Left cardiac atrium (tissue), 4 donors: ENCODE results near the gene ZCWPW1. TPM values are rescaled to one million over a fixed set of nuclear protein-coding genes. Genes with fewer than 3 reads are reported as not detected.
A peak's percentile ranks its signal among the peaks of the same experiment; 100 is the strongest.

Experiments
- ATAC-seq, 2 donors: fragments of 200-7000 bp; cut with Tn5 transposase; one replicate each; pipeline ENCODE4 v1.9.1; 2020; ENCODE audit warnings: mild to moderate bottlenecking in 2 of 2, moderate library complexity in 2 of 2
- DNase-seq: peaks from one replicate; pipeline ENCODE4 v3.0.0-alpha.2; 2020
- intact Hi-C, 2 donors: fragments of 100-400 bp; cut with DNase I; formaldehyde crosslinking; loops; one replicate each; pipeline versions ENCODE4 v1.14.1 to v1.15.1; 2022 to 2023
- long read RNA-seq: library from polyadenylated mRNA; unstranded; transcript quantifications from one replicate; pipeline ENCODE4 v2.0.0, GENCODE V29; 2021
- total RNA-seq, 2 donors: library from RNA; stranded (reverse); fragmentation: NEBNext Ultra II Directional; extraction: Animal tissue kit (Norgen Biotek cat#: 25700); gene quantifications; one replicate each; pipeline ENCODE4 v1.2.1, GENCODE V29; 2021
- donor health status: DM: no; HTN: yes; CAD: no.
- donor health status: DM: no; HTN: yes; CAD: no; lungs with severe emphysema.
- donor health status: DM: yes; HTN: yes; CAD: no.
- donor health status: Dilated cardiomyopathy.

The ZCWPW1 gene
- 1 to 10 TPM; 3.6 to 4.9 TPM for total RNA-seq
- long read RNA-seq, partial matches to known transcripts: 0 of 7 reads
- long read RNA-seq, other reads (novel, unspliced or antisense): 7 of 7 reads

- ATAC-seq (peak; percentile 72 to 80), DNase-seq (peak; percentile 97)
- intact Hi-C loops: no loop called here
Observed at GRCh38 chr7:100428199-100428966, at the start of gene ZCWPW1. Gene ZCWPW1 (minus strand): TSS chr7:100428703. CDS start chr7:100420649, 8,054 bp downstream.

- intact Hi-C loops: loop anchor here in 1 of 2 donors (5.0 kb wide), 2 partner anchors 69 to 214 kb away; partner anchors contain the start of gene GIGYF1
- no peak for DNase-seq
- ATAC-seq: no peak
Observed at GRCh38 chr7:100477871-100478267, 49.4 kb upstream of the ZCWPW1 start.

- ATAC-seq: no peak
- intact Hi-C loops: loop anchor here in 1 of 2 donors (5.0 kb wide), 2 partner anchors 70 to 215 kb away; partner anchors contain the start of gene GIGYF1
- DNase-seq: no peak
Observed at GRCh38 chr7:100476903-100477870, 48.7 kb upstream of the ZCWPW1 start.

GRCh38 chr7:100476101-100476780, 47.7 kb upstream of the ZCWPW1 start:
- intact Hi-C loops: loop anchor here in 1 of 2 donors (5.0 kb wide), 2 partner anchors 71 to 216 kb away; partner anchors contain the start of gene GIGYF1
- DNase-seq (no peak), ATAC-seq (no peak)

- intact Hi-C loops: loop anchor here in 1 of 2 donors (5.0 kb wide), 2 partner anchors 72 to 217 kb away; partner anchors contain the start of gene GIGYF1
Observed at GRCh38 chr7:100475549-100475948, 47.0 kb upstream of the ZCWPW1 start.

GRCh38 chr7:100472854-100473499, 44.5 kb upstream of the ZCWPW1 start:
- DNase-seq: peak; percentile 73
- ATAC-seq: peak; percentile 20 to 47
- intact Hi-C loops: loop anchor here in 1 of 2 donors (5.0 kb wide), 1 partner anchor 89 kb away; no protein-coding TSS in a partner anchor

More at GRCh38 chr7:100475549-100475948, 47.0 kb upstream of the ZCWPW1 start:
- peak; percentile 58 for DNase-seq
- ATAC-seq: no peak

GRCh38 chr7:100472121-100472851, 43.8 kb upstream of the ZCWPW1 start:
- DNase-seq (no peak), ATAC-seq (no peak)
- intact Hi-C loops: loop anchor here in 1 of 2 donors (5.0 kb wide), 1 partner anchor 90 kb away; no protein-coding TSS in a partner anchor

GRCh38 chr7:100471021-100471420, 42.5 kb upstream of the ZCWPW1 start:
- DNase-seq: no peak
- intact Hi-C loops: loop anchor here in 1 of 2 donors (5.0 kb wide), 1 partner anchor 91 kb away; no protein-coding TSS in a partner anchor

GRCh38 chr7:100469227-100470044, 40.9 kb upstream of the ZCWPW1 start:
- intact Hi-C loops: loop anchor here (1.0 to 5.0 kb wide), 2 partner anchors 90 to 93 kb away; no protein-coding TSS in a partner anchor

More at GRCh38 chr7:100471021-100471420, 42.5 kb upstream of the ZCWPW1 start:
- ATAC-seq: no peak

GRCh38 chr7:100467638-100468373, 39.3 kb upstream of the ZCWPW1 start:
- DNase-seq (no peak), ATAC-seq (no peak)
- intact Hi-C loops: no loop called here

More at GRCh38 chr7:100469227-100470044, 40.9 kb upstream of the ZCWPW1 start:
- DNase-seq (peak; percentile 89), ATAC-seq (peak; percentile 64 to 71)

GRCh38 chr7:100466653-100467605, 38.4 kb upstream of the ZCWPW1 start:
- intact Hi-C loops: no loop called here
- no peak for DNase-seq
- peak in 1 of 2 donors; percentile 2 for ATAC-seq

GRCh38 chr7:100465702-100466311, 37.3 kb upstream of the ZCWPW1 start:
- peak; percentile 80 for DNase-seq
- intact Hi-C loops: no loop called here
- peak; percentile 88 to 89 for ATAC-seq

- intact Hi-C loops: no loop called here
- DNase-seq: no peak
- ATAC-seq: no peak
Observed at GRCh38 chr7:100465299-100465698, 36.8 kb upstream of the ZCWPW1 start.

- intact Hi-C loops: no loop called here
- DNase-seq (no peak), ATAC-seq (no peak)
Observed at GRCh38 chr7:100464791-100465190, 36.3 kb upstream of the ZCWPW1 start.
